ENCODE results near the gene FAT2.

The FAT2 gene

GRCh38 chr5:151607304-151607703 lies 16.2 kb upstream of the FAT2 start:
- Histone ChIP-seq H2AFZ (ENCODE audit: low read depth, low read length) (no peak overlapping the region), H2BK12ac (ENCODE audit: low read length in 2 of 2) (no peak overlapping the region), H3K9me3 (ENCODE audit: control insufficient read depth, low read length) (no peaks in the 10 kb centered on the region), H3K36me3 (ENCODE audit: control insufficient read depth in 1 of 2, insufficient read depth in 2 of 2, low read depth in 1 of 2, low read length in 2 of 2) (no peaks in the 10 kb centered on the region), H4K8ac (ENCODE audit: low read length) (no peak overlapping the region), H2BK5ac (ENCODE audit: low read depth, low read length, poor library complexity, severe bottlenecking) (no peak overlapping the region), H3K27ac (ENCODE audit: low read length, poor library complexity, severe bottlenecking) (no peak overlapping the region), H3K18ac (ENCODE audit: low read depth in 1 of 2, low read length in 2 of 2) (no peak overlapping the region), H3K4ac (ENCODE audit: low read depth in 1 of 2, low read length in 2 of 2) (no peak overlapping the region), H2AK5ac (ENCODE audit: low read length, severe bottlenecking) (no peak overlapping the region), H2BK120ac (ENCODE audit: low read depth, low read length) (no peak overlapping the region), H3K4me2 (ENCODE audit: low read length, poor library complexity, severe bottlenecking) (no peak overlapping the region), H3K27me3 (ENCODE audit: control insufficient read depth in 1 of 2, insufficient read depth in 1 of 2, low read length in 2 of 2) (peaks cover 0 to 35% of the 10 kb centered on the region in 2 experiments), H2BK15ac (ENCODE audit: low read depth, poor library complexity, severe bottlenecking) (no peak overlapping the region), H3K4me3 (ENCODE audit: insufficient read depth in 1 of 2, low read depth in 1 of 2, low read length in 2 of 2) (no peak overlapping the region), H3K9ac (ENCODE audit: low read length) (no peak overlapping the region), H3K23ac (ENCODE audit: low read length in 2 of 2) (no peak overlapping the region), H3K79me1 (replicated peaks; ENCODE audit: low read length, poor library complexity, severe bottlenecking) (no peaks in the 10 kb centered on the region), H4K91ac (ENCODE audit: low read length) (no peak overlapping the region), H3K14ac (ENCODE audit: low read length in 2 of 2) (no peak overlapping the region), H3K4me1 (ENCODE audit: control insufficient read depth, insufficient read depth, low read depth, low read length) (peaks cover 3% of the 10 kb centered on the region)
- 83% methylated on average over 2 of the region's 3 CpGs for WGBS
- DNase-seq = no peak

GRCh38 chr5:151605559-151605958 lies 14.4 kb upstream of the FAT2 start:
- H4K8ac ChIP-seq (ENCODE audit: low read length) = no peak overlapping the region
- no peak overlapping the region for H4K91ac ChIP-seq (ENCODE audit: low read length)
- H3K9me3 ChIP-seq (ENCODE audit: control insufficient read depth, low read length) = no peaks in the 10 kb centered on the region
- H3K4me2 ChIP-seq (ENCODE audit: low read length, poor library complexity, severe bottlenecking) = no peak overlapping the region
- no peaks in the 10 kb centered on the region for H3K79me1 ChIP-seq (replicated peaks; ENCODE audit: low read length, poor library complexity, severe bottlenecking)
- H3K4me1 ChIP-seq (ENCODE audit: control insufficient read depth, insufficient read depth, low read depth, low read length) = no peaks in the 10 kb centered on the region
- no peak overlapping the region for H2BK120ac ChIP-seq (ENCODE audit: low read depth, low read length)
- H3K4me3 ChIP-seq (ENCODE audit: insufficient read depth in 1 of 2, low read depth in 1 of 2, low read length in 2 of 2) = no peak overlapping the region
- H3K14ac ChIP-seq (ENCODE audit: low read length in 2 of 2) = no peak overlapping the region
- H3K23ac ChIP-seq (ENCODE audit: low read length in 2 of 2) = no peak overlapping the region
- no peak overlapping the region for H2BK15ac ChIP-seq (ENCODE audit: low read depth, poor library complexity, severe bottlenecking)
- no peak overlapping the region for H2BK12ac ChIP-seq (ENCODE audit: low read length in 2 of 2)
- no peak overlapping the region for H3K18ac ChIP-seq (ENCODE audit: low read depth in 1 of 2, low read length in 2 of 2)
- WGBS = 67% methylated on average over 1 of the region's 3 CpGs
- no peak overlapping the region for H3K9ac ChIP-seq (ENCODE audit: low read length)
- H2AK5ac ChIP-seq (ENCODE audit: low read length, severe bottlenecking) = no peak overlapping the region
- no peak overlapping the region for H2BK5ac ChIP-seq (ENCODE audit: low read depth, low read length, poor library complexity, severe bottlenecking)
- no peak overlapping the region for H3K4ac ChIP-seq (ENCODE audit: low read depth in 1 of 2, low read length in 2 of 2)
- H3K27me3 ChIP-seq (ENCODE audit: control insufficient read depth in 1 of 2, insufficient read depth in 1 of 2, low read length in 2 of 2) = peaks cover 0 to 48% of the 10 kb centered on the region in 2 experiments
- H3K27ac ChIP-seq (ENCODE audit: low read length, poor library complexity, severe bottlenecking) = no peak overlapping the region
- no peak overlapping the region for H2AFZ ChIP-seq (ENCODE audit: low read depth, low read length)
- no peak for DNase-seq
- no peaks in the 10 kb centered on the region for H3K36me3 ChIP-seq (ENCODE audit: control insufficient read depth in 1 of 2, insufficient read depth in 2 of 2, low read depth in 1 of 2, low read length in 2 of 2)

- Histone ChIP-seq H2BK12ac (ENCODE audit: low read length in 2 of 2) (no peak overlapping the region), H3K4me2 (ENCODE audit: low read length, poor library complexity, severe bottlenecking) (no peak overlapping the region), H2AK5ac (ENCODE audit: low read length, severe bottlenecking) (no peak overlapping the region), H2BK5ac (ENCODE audit: low read depth, low read length, poor library complexity, severe bottlenecking) (no peak overlapping the region), H3K23ac (ENCODE audit: low read length in 2 of 2) (no peak overlapping the region), H2BK15ac (ENCODE audit: low read depth, poor library complexity, severe bottlenecking) (no peak overlapping the region), H3K36me3 (ENCODE audit: control insufficient read depth in 1 of 2, insufficient read depth in 2 of 2, low read depth in 1 of 2, low read length in 2 of 2) (no peaks in the 10 kb centered on the region), H3K4me3 (ENCODE audit: insufficient read depth in 1 of 2, low read depth in 1 of 2, low read length in 2 of 2) (no peak overlapping the region), H3K18ac (ENCODE audit: low read depth in 1 of 2, low read length in 2 of 2) (no peak overlapping the region), H3K4me1 (ENCODE audit: control insufficient read depth, insufficient read depth, low read depth, low read length) (peaks cover 6% of the 10 kb centered on the region), H3K9ac (ENCODE audit: low read length) (no peak overlapping the region), H3K9me3 (ENCODE audit: control insufficient read depth, low read length) (no peaks in the 10 kb centered on the region), H3K14ac (ENCODE audit: low read length in 2 of 2) (no peak overlapping the region), H3K79me1 (replicated peaks; ENCODE audit: low read length, poor library complexity, severe bottlenecking) (no peaks in the 10 kb centered on the region), H4K91ac (ENCODE audit: low read length) (no peak overlapping the region), H2AFZ (ENCODE audit: low read depth, low read length) (no peak overlapping the region), H4K8ac (ENCODE audit: low read length) (no peak overlapping the region), H3K4ac (ENCODE audit: low read depth in 1 of 2, low read length in 2 of 2) (no peak overlapping the region), H2BK120ac (ENCODE audit: low read depth, low read length) (no peak overlapping the region), H3K27me3 (ENCODE audit: control insufficient read depth in 1 of 2, insufficient read depth in 1 of 2, low read length in 2 of 2) (peaks cover 0 to 55% of the 10 kb centered on the region in 2 experiments), H3K27ac (ENCODE audit: low read length, poor library complexity, severe bottlenecking) (no peak overlapping the region)
- DNase-seq = no peak
Observed at GRCh38 chr5:151602806-151603205, 11.7 kb upstream of the FAT2 start.

GRCh38 chr5:151601391-151601790 lies 10.3 kb upstream of the FAT2 start:
- no peak overlapping the region for H3K18ac ChIP-seq (ENCODE audit: low read depth in 1 of 2, low read length in 2 of 2)
- 78% methylated on average over 4 of the region's 4 CpGs for WGBS
- no peak overlapping the region for H2BK15ac ChIP-seq (ENCODE audit: low read depth, poor library complexity, severe bottlenecking)

More at GRCh38 chr5:151601391-151601790, 10.3 kb upstream of the FAT2 start:
- H3K36me3 ChIP-seq (ENCODE audit: control insufficient read depth in 1 of 2, insufficient read depth in 2 of 2, low read depth in 1 of 2, low read length in 2 of 2) = no peaks in the 10 kb centered on the region
- no peak overlapping the region for H2AFZ ChIP-seq (ENCODE audit: low read depth, low read length)
- H3K27ac ChIP-seq (ENCODE audit: low read length, poor library complexity, severe bottlenecking) = no peak overlapping the region
- no peak overlapping the region for H2BK12ac ChIP-seq (ENCODE audit: low read length in 2 of 2)
- no peak overlapping the region for H3K14ac ChIP-seq (ENCODE audit: low read length in 2 of 2)
- H2AK5ac ChIP-seq (ENCODE audit: low read length, severe bottlenecking) = no peak overlapping the region
- H4K8ac ChIP-seq (ENCODE audit: low read length) = no peak overlapping the region
- H3K4me1 ChIP-seq (ENCODE audit: control insufficient read depth, insufficient read depth, low read depth, low read length) = peaks cover 14% of the 10 kb centered on the region
- no peak overlapping the region for H3K4ac ChIP-seq (ENCODE audit: low read depth in 1 of 2, low read length in 2 of 2)
- no peak overlapping the region for H4K91ac ChIP-seq (ENCODE audit: low read length)
- H2BK120ac ChIP-seq (ENCODE audit: low read depth, low read length) = no peak overlapping the region
- peaks cover 0 to 52% of the 10 kb centered on the region in 2 experiments for H3K27me3 ChIP-seq (ENCODE audit: control insufficient read depth in 1 of 2, insufficient read depth in 1 of 2, low read length in 2 of 2)
- no peak overlapping the region for H3K4me3 ChIP-seq (ENCODE audit: insufficient read depth in 1 of 2, low read depth in 1 of 2, low read length in 2 of 2)
- no peak overlapping the region for H3K9ac ChIP-seq (ENCODE audit: low read length)
- no peak for DNase-seq
- H3K9me3 ChIP-seq (ENCODE audit: control insufficient read depth, low read length) = no peaks in the 10 kb centered on the region
- H3K23ac ChIP-seq (ENCODE audit: low read length in 2 of 2) = no peak overlapping the region
- H3K79me1 ChIP-seq (replicated peaks; ENCODE audit: low read length, poor library complexity, severe bottlenecking) = no peaks in the 10 kb centered on the region
- H2BK5ac ChIP-seq (ENCODE audit: low read depth, low read length, poor library complexity, severe bottlenecking) = no peak overlapping the region
- H3K4me2 ChIP-seq (ENCODE audit: low read length, poor library complexity, severe bottlenecking) = no peak overlapping the region
